ENCODE results near the gene CD46.
"Not testable (repeated sequence)": the region's sequence is repeated elsewhere in the genome, so short reads cannot be mapped to it uniquely, and the experiment has no call there.

GRCh38 chr1:207712701-207713100, 39.2 kb upstream of the CD46 start:
- TF ChIP-seq, protein P1, sequence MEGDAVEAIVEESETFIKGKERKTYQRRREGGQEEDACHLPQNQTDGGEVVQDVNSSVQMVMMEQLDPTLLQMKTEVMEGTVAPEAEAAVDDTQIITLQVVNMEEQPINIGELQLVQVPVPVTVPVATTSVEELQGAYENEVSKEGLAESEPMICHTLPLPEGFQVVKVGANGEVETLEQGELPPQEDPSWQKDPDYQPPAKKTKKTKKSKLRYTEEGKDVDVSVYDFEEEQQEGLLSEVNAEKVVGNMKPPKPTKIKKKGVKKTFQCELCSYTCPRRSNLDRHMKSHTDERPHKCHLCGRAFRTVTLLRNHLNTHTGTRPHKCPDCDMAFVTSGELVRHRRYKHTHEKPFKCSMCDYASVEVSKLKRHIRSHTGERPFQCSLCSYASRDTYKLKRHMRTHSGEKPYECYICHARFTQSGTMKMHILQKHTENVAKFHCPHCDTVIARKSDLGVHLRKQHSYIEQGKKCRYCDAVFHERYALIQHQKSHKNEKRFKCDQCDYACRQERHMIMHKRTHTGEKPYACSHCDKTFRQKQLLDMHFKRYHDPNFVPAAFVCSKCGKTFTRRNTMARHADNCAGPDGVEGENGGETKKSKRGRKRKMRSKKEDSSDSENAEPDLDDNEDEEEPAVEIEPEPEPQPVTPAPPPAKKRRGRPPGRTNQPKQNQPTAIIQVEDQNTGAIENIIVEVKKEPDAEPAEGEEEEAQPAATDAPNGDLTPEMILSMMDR (IDR thresholded peaks at IDR 0.05 in 8 of 11, conservative IDR thresholded peaks at IDR 0.05 in 3 of 11): not testable (repeated sequence)
- TF ChIP-seq POLR2AphosphoS5 (IDR thresholded peaks at IDR 0.05): not testable (repeated sequence)
